Left lobe of liver (tissue), 2 donors: ENCODE measurements around the gene IL18BP. TPM values are rescaled to one million over a fixed set of nuclear protein-coding genes. Genes with fewer than 3 reads are reported as not detected.

Experiments
- ATAC-seq: fragments of 200-7000 bp; cut with Tn5 transposase; one replicate; pipeline ENCODE4 v1.9.1; 2020; ENCODE audit warnings: mild to moderate bottlenecking, moderate library complexity
- DNase-seq: peaks from one replicate; pipeline ENCODE4 v3.0.0-alpha.2; 2020; ENCODE audit warnings: low spot score
- total RNA-seq: library from RNA; stranded (reverse); gene quantifications from one replicate; pipeline ENCODE4 v1.2.1, GENCODE V29; 2021
- donor health status: DM: no; HTN: no; CAD: no; lungs with moderate emphysema.
- donor health status: DM: no; HTN: yes; CAD: no.

IL18BP gene
- total RNA-seq, 1 donor from 2014 or later = 3.0 TPM

- ATAC-seq (no peak), DNase-seq (no peak)
Measured at GRCh38 chr11:72010529-72011233, 12.0 kb downstream of the IL18BP start.

GRCh38 chr11:72012091-72012630 lies 13.5 kb downstream of the IL18BP start:
- DNase-seq = no peak
- ATAC-seq = peak; percentile 11

- peak; percentile 66 for DNase-seq
Measured at GRCh38 chr11:72012897-72013721, 14.4 kb downstream of the IL18BP start.

GRCh38 chr11:72013765-72014711 lies 15.3 kb downstream of the IL18BP start:
- ATAC-seq (no peak), DNase-seq (no peak)

More at GRCh38 chr11:72012897-72013721, 14.4 kb downstream of the IL18BP start:
- ATAC-seq = peak; percentile 74

GRCh38 chr11:72014761-72015320 lies 16.1 kb downstream of the IL18BP start:
- no peak for ATAC-seq
- no peak for DNase-seq

GRCh38 chr11:72015511-72016061 lies 16.9 kb downstream of the IL18BP start:
- ATAC-seq (peak; percentile 15), DNase-seq (no peak)

GRCh38 chr11:72018171-72018570 lies 19.5 kb downstream of the IL18BP start:
- DNase-seq (no peak), ATAC-seq (no peak)

GRCh38 chr11:72023335-72023734 lies 24.6 kb downstream of the IL18BP start:
- no peak for DNase-seq
- no peak for ATAC-seq

- no peak for ATAC-seq
- DNase-seq = no peak
Measured at GRCh38 chr11:72024069-72024754, 25.5 kb downstream of the IL18BP start.

- ATAC-seq (no peak), DNase-seq (no peak)
Measured at GRCh38 chr11:72026090-72026489, 27.4 kb downstream of the IL18BP start.

GRCh38 chr11:72030472-72031045 lies 31.9 kb downstream of the IL18BP start:
- peak; percentile 87 for ATAC-seq
- no peak for DNase-seq

GRCh38 chr11:72036687-72037086 lies 38.0 kb downstream of the IL18BP start:
- no peak for ATAC-seq
- DNase-seq = no peak

- DNase-seq (no peak), ATAC-seq (no peak)
Measured at GRCh38 chr11:72037554-72038311, 39.0 kb downstream of the IL18BP start.

GRCh38 chr11:72038491-72038890 lies 39.8 kb downstream of the IL18BP start:
- ATAC-seq = peak; percentile 8
- DNase-seq = no peak

GRCh38 chr11:72039031-72039855 lies 40.5 kb downstream of the IL18BP start:
- ATAC-seq (no peak), DNase-seq (no peak)

- ATAC-seq (no peak), DNase-seq (no peak)
Measured at GRCh38 chr11:72039856-72040401, 41.2 kb downstream of the IL18BP start.
